H4 (cell line): ENCODE data around the gene ATR. TPM values are rescaled to one million over a fixed set of nuclear protein-coding genes. Genes with fewer than 3 reads are reported as not detected.

Experiments
- DNase-seq: peaks from one replicate; pipeline ENCODE4 v3.0.0-alpha.2; 2015; ENCODE audit warnings: low spot score
- total RNA-seq: library from RNA; depleted of rRNA; stranded (reverse); fragments of >200 nt; shearing (Covaris generic); gene quantifications from 2 replicates; pipeline ENCODE4 v1.2.3, GENCODE V29; 2014

The ATR gene
- total RNA-seq, 1 experiment from 2014 or later, result 25.0 TPM

DNA sequence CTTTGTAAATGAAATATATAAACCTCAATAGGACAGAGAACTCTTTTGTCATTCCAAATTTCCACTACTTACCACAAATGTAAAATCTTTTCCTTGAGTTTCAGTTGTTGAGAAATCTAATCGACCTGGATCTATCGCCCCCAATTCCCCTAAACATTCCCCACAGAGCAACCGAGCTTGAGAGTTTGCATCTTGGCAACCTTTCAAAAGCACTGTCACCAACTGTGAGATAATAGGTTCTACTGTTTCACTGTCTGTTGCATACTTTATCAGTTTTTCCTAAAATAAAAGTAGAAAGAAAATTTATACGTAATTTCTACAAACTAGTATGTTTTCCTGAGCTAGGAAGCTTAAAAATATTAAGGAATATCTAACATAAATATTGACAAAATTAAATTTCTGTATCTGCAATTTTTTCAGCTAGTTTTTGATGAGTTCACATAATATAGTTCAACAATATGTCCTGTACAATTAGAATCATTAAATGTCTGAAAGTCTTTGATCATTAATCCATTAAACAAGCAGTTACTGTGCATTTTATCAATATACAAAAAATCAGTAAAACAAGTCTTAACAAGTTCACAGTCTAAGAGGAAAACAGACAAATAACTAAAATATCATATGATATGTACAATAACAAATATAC is 54.5 kb downstream of the ATR start:
- DNase-seq, result no peak

DNA sequence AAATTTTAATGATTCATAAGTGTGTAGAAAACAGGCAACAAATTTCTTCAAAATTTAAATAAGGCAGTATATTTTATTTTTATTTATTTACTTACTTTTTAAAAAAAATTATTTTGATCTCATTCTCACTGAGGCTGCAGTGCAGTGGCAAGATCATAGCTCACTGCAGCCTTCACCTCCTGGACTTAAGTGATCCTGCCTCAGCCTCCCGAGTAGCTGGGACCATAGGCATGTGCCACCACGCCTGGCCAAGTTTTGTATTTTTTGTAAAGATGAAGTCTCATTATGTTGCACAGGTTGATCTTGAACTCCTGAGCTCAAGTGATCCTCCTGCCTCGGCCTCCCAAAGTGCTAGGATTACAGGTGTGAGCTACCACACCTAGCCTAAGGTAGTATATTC is 69.5 kb downstream of the ATR start:
- no peak for DNase-seq

- DNase-seq, result no peak
These were observed 71.3 kb downstream of the ATR start for GRCh38 chr3:142507241-142507640.

- DNase-seq, result no peak
These were observed 76.1 kb downstream of the ATR start for GRCh38 chr3:142502187-142502985.

GRCh38 chr3:142501004-142501926 is 77.3 kb downstream of the ATR start:
- DNase-seq, result peak; percentile 58

GRCh38 chr3:142500211-142500610 is 78.3 kb downstream of the ATR start:
- DNase-seq, result no peak

GRCh38 chr3:142498397-142499180 is 79.9 kb downstream of the ATR start:
- DNase-seq, result no peak

DNA sequence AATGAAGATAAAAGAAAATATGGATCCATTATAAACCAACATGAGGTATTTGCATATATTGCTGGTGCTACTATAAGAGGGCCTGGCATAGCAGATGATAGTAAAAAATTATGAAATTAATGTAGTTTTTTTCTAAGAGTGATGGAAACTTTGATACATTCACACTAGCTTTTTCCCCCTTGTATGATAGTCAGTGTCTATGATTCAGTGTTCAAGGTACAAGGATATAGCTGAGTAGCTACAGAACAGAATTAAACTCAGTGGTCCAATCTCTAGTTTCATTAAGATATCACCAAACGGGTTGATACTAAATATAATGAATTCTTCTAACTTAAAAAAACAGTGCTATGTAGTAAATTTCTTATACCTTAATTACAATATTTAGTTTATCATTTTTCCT is 80.8 kb downstream of the ATR start:
- no peak for DNase-seq

DNA sequence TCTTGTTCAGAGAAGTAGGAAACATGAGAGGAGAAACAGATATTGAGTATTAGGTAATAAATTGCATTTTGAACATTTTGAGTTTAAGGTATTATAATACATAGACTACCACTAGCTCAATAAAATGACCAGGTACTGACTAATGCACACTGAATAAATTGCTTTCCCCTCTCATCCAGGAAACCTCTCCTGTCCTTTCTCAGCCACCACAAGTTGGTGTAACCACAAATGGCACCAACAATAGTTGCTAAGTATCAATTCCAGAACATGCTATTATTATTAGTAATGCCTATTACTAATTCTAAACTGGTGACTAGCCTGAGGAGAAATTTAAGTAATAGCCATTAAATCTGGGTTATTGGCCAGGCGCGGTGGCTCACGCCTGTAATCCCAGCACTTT is 83.4 kb downstream of the ATR start:
- no peak for DNase-seq

GRCh38 chr3:142492184-142492583 is 86.3 kb downstream of the ATR start:
- DNase-seq, result no peak

DNA sequence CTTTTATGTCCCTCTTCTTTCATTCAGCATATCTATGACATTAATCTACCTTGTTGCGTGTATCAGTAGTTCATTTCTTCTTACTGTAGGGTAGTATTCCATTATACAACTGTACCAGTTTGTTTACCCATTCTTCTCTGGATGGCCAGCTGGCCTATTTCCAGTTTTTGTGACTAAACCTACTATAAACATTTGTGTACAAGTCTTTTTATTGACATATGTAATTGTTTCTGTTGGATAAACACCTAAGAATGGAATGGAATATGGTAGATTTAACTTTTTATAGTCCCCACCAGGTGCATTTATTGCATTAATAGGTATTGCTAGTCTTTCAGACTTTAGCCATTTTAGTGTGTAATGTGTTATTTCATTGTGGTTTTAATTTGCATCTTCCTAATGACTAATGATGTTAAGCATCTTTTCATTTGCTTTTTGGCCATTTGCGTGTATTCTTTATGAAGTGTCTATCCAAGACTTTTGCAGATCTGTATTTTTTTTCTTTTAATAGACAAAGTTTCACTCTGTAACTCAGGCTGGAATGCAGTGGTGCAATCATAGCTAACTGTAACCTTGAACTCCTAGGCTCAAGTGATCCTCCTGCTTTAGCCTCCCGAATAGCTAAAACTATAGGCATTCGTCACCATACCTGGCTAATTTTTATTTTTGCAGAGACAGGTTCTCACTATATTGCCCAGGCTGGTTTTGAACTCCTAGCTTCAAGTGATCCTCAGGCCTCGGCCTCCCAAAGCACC is 88.8 kb downstream of the ATR start:
- DNase-seq, result peak; percentile 17

- DNase-seq, result no peak
These were observed 93.6 kb downstream of the ATR start for GRCh38 chr3:142484912-142485435.

DNA sequence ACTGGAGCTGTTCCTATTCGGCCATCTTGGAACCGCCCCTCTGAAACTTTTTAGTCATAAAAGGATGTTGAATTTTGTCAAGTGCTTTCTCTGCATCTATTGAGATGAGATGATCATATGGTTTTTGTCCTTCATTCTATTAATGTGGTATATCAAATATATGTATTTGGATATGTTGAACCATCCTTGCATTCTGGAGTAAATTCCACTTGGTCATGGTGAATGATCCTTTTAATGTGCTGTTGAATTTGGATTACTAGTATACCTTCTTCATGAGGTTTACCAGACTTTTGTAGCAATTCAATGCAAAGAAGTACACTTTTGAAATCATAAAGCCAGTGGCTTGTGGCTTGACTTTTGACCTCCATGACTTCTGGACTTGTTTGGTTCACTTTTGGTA is 97.3 kb downstream of the ATR start:
- DNase-seq, result no peak

DNA sequence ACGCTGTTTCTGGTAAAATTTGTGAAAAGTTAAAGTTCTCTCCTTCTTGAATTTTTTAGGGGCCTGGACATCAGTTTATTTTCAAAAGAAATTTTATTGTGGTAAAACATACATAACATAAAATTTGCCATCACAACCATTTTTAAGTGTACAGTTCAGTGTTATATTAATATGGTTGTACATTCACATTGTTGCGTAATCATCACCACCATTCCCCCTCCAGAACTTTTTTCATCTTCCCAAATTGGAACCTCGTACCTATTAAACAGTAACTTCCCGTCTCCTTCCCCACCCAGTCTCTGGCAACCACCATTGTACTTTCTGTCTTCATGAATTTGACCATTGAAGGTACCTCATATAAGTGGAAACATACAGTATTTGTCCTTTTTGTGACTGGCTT is 107.7 kb downstream of the ATR start:
- DNase-seq, result no peak

DNA sequence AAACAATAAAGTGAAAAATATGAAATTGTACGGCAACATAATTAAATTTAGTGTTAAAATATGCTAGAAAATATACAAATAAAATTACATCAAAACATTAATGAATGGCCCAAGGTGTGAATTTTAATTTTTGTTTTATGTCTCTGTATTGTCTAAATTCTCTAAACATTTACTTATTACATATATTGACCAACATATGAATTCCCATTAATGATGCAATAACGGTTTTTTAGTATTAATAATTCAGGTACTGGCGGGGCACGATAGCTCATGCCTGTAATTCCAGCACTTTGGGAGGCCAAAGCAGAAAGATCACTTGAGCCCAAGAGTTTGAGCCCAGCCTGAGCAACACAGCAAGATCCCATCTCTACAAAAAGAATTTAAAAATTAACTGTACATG is 110.1 kb downstream of the ATR start:
- no peak for DNase-seq

- no peak for DNase-seq
These were observed 110.8 kb downstream of the ATR start for GRCh38 chr3:142467768-142468167.

DNA sequence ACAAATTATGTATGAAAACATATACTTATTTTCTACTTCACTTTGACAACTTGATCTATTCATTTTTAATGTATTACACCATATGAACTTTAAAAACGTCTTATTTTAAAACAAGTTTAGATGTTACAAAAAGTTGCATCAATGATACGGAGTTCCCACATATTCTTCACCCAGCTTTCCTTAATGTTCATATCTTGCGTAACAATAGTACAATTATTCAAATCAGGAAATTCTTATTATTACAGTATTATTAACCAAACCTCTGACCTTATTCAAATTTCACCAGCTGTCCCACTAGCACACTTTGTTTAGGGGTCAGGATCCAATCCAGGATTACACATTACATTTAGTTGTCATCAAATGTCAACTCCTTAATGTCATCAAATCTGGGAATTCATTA is 117.8 kb downstream of the ATR start:
- no peak for DNase-seq

- no peak for DNase-seq
These were observed 118.6 kb downstream of the ATR start for GRCh38 chr3:142459929-142460328.

- DNase-seq, result no peak
These were observed 119.4 kb downstream of the ATR start for GRCh38 chr3:142459096-142459495.

GRCh38 chr3:142450881-142451280 is 127.7 kb downstream of the ATR start:
- DNase-seq, result no peak

- DNase-seq, result no peak
These were observed 128.3 kb downstream of the ATR start for GRCh38 chr3:142450189-142450588.
